Measurements from ENCODE around the gene GAREM1. TPM values are rescaled to one million over a fixed set of nuclear protein-coding genes. Genes with fewer than 3 reads are reported as not detected.
A peak's percentile ranks its signal among the peaks of the same experiment; 100 is the strongest.

Gene GAREM1
- total and polyA plus RNA-seq, 2 donors from 2014 or later = 7.0 to 47.0 TPM

DNA sequence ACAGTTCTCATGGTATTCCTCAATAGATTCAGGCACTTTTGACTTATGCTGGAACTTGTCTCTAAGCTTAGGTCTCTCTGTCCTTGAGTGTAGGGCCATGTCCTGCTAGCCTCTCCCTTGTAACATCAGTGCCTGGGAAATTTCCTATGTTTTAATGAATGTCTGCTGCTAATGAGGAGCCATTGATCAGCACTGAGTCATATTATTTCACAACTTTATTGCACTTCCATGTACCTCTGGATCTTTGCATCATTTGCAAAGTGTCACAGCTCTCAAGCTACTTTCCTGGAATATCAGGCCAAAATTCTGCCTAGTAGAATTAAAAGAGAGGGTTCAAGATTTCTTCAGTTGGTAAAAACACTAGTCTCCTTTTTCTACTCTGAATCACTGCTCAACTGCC, 102.5 kb downstream of the GAREM1 start:
- Histone ChIP-seq H3K4me3 (ENCODE audit: low read length in 3 of 3) (no peak overlapping the region), H3K27ac (ENCODE audit: low read depth in 2 of 2, low read length in 2 of 2) (no peak overlapping the region), H3K27me3 (ENCODE audit: control insufficient read depth, insufficient read depth, low read length) (no peaks in the 10 kb centered on the region), H3K9ac (ENCODE audit: low read length in 3 of 3) (no peak overlapping the region), H3K4me1 (ENCODE audit: control insufficient read depth in 2 of 3, insufficient read depth in 2 of 3, low read depth in 1 of 3, low read length in 3 of 3) (peaks cover 0 to 21% (median 2%) of the 10 kb centered on the region in 3 donors), H3K36me3 (ENCODE audit: control insufficient read depth in 2 of 3, insufficient read depth in 3 of 3, low read length in 3 of 3) (no peaks in the 10 kb centered on the region), H3K9me3 (ENCODE audit: control insufficient read depth in 2 of 3, insufficient read depth in 1 of 3, low read length in 3 of 3) (no peaks in the 10 kb centered on the region)
- no peak for FAIRE-seq
- no peak for DNase-seq
- intact Hi-C loops (cut with DNase I) = no loop called here
- TF ChIP-seq, protein P1, sequence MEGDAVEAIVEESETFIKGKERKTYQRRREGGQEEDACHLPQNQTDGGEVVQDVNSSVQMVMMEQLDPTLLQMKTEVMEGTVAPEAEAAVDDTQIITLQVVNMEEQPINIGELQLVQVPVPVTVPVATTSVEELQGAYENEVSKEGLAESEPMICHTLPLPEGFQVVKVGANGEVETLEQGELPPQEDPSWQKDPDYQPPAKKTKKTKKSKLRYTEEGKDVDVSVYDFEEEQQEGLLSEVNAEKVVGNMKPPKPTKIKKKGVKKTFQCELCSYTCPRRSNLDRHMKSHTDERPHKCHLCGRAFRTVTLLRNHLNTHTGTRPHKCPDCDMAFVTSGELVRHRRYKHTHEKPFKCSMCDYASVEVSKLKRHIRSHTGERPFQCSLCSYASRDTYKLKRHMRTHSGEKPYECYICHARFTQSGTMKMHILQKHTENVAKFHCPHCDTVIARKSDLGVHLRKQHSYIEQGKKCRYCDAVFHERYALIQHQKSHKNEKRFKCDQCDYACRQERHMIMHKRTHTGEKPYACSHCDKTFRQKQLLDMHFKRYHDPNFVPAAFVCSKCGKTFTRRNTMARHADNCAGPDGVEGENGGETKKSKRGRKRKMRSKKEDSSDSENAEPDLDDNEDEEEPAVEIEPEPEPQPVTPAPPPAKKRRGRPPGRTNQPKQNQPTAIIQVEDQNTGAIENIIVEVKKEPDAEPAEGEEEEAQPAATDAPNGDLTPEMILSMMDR (IDR thresholded peaks at IDR 0.05; ENCODE audit: borderline replicate concordance, extremely low read depth, insufficient read depth) = no peak

DNA sequence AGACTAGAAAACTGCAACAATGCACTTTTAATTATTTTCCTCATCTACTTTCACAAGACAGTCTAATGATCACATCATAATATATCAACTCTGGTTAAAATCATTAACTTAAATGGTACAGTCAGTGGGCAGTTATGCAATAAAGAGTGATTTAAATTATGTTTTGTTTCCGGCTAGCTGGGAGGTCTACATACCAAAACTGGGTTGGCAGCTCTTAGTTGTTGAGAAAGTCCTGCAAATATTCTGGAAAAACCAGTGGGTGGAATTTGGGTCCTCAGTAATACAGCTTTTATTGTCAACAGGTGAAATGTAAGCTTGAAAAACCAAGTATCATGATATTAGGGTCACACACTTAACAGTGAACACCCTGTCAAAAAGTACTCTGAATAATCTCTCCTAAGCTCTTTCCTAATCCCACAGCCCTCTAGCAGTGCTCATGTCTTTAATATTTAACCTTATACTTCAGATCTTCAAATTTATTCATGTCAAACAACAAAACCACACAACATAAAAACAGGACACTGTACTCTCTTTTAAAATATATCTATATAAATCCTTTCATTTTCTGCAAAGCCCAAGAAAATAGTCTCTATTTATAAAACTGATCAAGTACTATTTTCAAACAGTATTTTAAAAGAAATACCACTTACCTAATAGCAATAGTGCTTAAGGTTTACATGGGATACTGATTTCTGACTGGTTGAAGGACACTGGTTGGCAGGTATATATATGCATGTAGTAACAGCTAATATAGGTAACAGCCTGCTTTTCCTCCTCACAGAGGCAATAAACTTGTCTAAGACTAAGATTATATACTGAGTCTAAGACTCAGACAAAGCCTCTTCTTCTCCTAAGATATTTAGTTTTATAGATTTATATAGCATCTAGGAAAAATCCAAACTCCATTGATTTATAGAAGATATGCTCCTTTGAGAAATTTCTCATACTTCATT, 103.8 kb downstream of the GAREM1 start:
- no peaks in the 10 kb centered on the region for H3K27me3 ChIP-seq (ENCODE audit: control insufficient read depth, insufficient read depth, low read length)
- DNase-seq (peak in 2 of 5 donors; percentile 64), FAIRE-seq (peak; percentile 11)
- peak overlapping the region; percentile 25 to 40 for H3K27ac ChIP-seq (ENCODE audit: low read depth in 2 of 2, low read length in 2 of 2)
- no peak overlapping the region for H3K9ac ChIP-seq (ENCODE audit: low read length in 3 of 3)
- TF ChIP-seq, protein P1 (IDR thresholded peaks at IDR 0.05; ENCODE audit: borderline replicate concordance, extremely low read depth, insufficient read depth) = no peak
- peaks cover 0 to 15% (median 2%) of the 10 kb centered on the region in 3 donors for H3K4me1 ChIP-seq (ENCODE audit: control insufficient read depth in 2 of 3, insufficient read depth in 2 of 3, low read depth in 1 of 3, low read length in 3 of 3)
- no peaks in the 10 kb centered on the region for H3K9me3 ChIP-seq (ENCODE audit: control insufficient read depth in 2 of 3, insufficient read depth in 1 of 3, low read length in 3 of 3)
- no peaks in the 10 kb centered on the region for H3K36me3 ChIP-seq (ENCODE audit: control insufficient read depth in 2 of 3, insufficient read depth in 3 of 3, low read length in 3 of 3)
- intact Hi-C loops (cut with DNase I) = no loop called here
- H3K4me3 ChIP-seq (ENCODE audit: low read length in 3 of 3) = no peak overlapping the region

DNA sequence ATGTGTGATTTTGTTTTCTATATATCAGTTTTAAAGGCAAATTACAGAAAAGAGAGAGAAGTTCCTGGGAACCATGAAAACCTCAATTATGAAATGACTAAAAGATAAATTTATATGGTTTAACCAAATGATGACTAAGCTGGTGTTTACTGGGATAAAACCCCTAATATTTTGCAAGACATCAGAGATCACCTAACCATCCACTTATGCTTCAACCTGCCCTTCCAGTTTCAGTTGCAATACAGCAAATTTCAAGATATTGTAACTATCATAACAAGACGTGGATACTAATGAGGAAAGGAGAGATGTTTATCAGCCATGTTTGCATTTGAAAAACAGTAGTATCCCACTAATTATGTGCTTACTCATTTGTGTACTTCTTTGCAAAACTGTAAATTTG, 108.2 kb downstream of the GAREM1 start:
- Histone ChIP-seq H3K9ac (ENCODE audit: low read length in 3 of 3) (no peak overlapping the region), H3K4me1 (ENCODE audit: control insufficient read depth in 2 of 3, insufficient read depth in 2 of 3, low read depth in 1 of 3, low read length in 3 of 3) (peaks cover 0 to 12% (median under 1%) of the 10 kb centered on the region in 3 donors), H3K27ac (ENCODE audit: low read depth in 2 of 2, low read length in 2 of 2) (no peak overlapping the region), H3K27me3 (ENCODE audit: control insufficient read depth, insufficient read depth, low read length) (no peaks in the 10 kb centered on the region), H3K9me3 (ENCODE audit: control insufficient read depth in 2 of 3, insufficient read depth in 1 of 3, low read length in 3 of 3) (no peaks in the 10 kb centered on the region), H3K4me3 (ENCODE audit: low read length in 3 of 3) (no peak overlapping the region), H3K36me3 (ENCODE audit: control insufficient read depth in 2 of 3, insufficient read depth in 3 of 3, low read length in 3 of 3) (no peaks in the 10 kb centered on the region)
- intact Hi-C loops (cut with DNase I) = no loop called here
- TF ChIP-seq, protein P1 (IDR thresholded peaks at IDR 0.05; ENCODE audit: borderline replicate concordance, extremely low read depth, insufficient read depth) = no peak
- FAIRE-seq (no peak), DNase-seq (no peak)

Data from kidney (tissue), 14 donors.